Mammary epithelial cell (primary cell): ENCODE results near the gene ATP6V1G2.

Experiments
- EZH2 ChIP-seq: IDR thresholded peaks from 2 replicates; pipeline ENCODE4 v1.6.1; 2012; ENCODE audit warnings: low read length, inconsistent platforms, borderline replicate concordance
- TF ChIP-seq, protein P1 (sequence below), 2 donors: IDR thresholded peaks in 1 of 2; conservative IDR thresholded peaks in 1 of 2; 2 replicates each; pipeline ENCODE4 v1.5.1; 2011 to 2012; ENCODE audit warnings: inconsistent platforms in 2 of 2, low read length in 2 of 2, mild to moderate bottlenecking in 2 of 2, control low read depth in 1 of 2, low read depth in 1 of 2; ENCODE audit not compliant: insufficient read depth in 1 of 2; ENCODE audit errors: extremely low read depth in 1 of 2

DNA sequence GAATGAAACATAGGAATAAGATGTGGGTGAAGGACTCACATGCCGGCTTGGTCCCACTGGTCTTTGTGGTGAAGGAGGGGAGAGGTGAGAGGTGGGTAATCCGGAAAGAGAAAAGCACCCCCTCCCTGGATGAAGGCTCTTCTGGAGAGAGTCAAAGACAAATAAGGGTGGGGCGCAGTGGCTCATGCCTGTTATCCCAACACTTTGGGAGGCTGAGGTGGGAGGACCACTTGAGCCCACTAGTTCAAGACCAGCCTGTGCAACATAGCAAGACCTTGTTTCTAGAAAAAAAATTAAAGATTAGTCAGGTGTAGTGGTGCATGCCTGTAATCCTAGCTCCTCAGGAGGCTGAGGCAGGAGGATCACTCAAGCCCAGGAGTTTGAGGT, 32.7 kb upstream of the ATP6V1G2 start:
- TF ChIP-seq, protein P1, sequence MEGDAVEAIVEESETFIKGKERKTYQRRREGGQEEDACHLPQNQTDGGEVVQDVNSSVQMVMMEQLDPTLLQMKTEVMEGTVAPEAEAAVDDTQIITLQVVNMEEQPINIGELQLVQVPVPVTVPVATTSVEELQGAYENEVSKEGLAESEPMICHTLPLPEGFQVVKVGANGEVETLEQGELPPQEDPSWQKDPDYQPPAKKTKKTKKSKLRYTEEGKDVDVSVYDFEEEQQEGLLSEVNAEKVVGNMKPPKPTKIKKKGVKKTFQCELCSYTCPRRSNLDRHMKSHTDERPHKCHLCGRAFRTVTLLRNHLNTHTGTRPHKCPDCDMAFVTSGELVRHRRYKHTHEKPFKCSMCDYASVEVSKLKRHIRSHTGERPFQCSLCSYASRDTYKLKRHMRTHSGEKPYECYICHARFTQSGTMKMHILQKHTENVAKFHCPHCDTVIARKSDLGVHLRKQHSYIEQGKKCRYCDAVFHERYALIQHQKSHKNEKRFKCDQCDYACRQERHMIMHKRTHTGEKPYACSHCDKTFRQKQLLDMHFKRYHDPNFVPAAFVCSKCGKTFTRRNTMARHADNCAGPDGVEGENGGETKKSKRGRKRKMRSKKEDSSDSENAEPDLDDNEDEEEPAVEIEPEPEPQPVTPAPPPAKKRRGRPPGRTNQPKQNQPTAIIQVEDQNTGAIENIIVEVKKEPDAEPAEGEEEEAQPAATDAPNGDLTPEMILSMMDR (conservative IDR thresholded peaks at IDR 0.05 in 1 of 2, IDR thresholded peaks at IDR 0.05 in 1 of 2; ENCODE audit: extremely low read depth in 1 of 2, insufficient read depth in 1 of 2, low read depth in 1 of 2, low read length in 2 of 2), result no peak
- no peak for TF ChIP-seq EZH2
